ENCODE measurements around the gene TP63.

GRCh38 chr3:189632242-189632641 is 1.1 kb downstream of the TP63 start:
- no peak for TF ChIP-seq CTCF (IDR thresholded peaks at IDR 0.05)
- TF ChIP-seq POLR2A (IDR thresholded peaks at IDR 0.05): no peak
- TF ChIP-seq POLR2AphosphoS5 (IDR thresholded peaks at IDR 0.05): no peak
- TF ChIP-seq EP300 (IDR thresholded peaks at IDR 0.05; ENCODE audit: low read depth): no peak
